ACHN (cell line): Measurements from ENCODE around the gene TOGARAM2.
"Not testable (repeated sequence)": the region's sequence is repeated elsewhere in the genome, so short reads cannot be mapped to it uniquely, and the experiment has no call there.

Experiments used
- DNase-seq: peaks from one replicate; pipeline ENCODE4 v3.0.0-alpha.2; 2015
- in situ Hi-C: cut with HindIII; loops from 2 replicates; pipeline ENCODE4 v1.10.0; 2017; ENCODE audit warnings: low sequenced_read_pairs, low pct_ligation_motif_present, low pct_unique_long_range_greater_than_20kb

The TOGARAM2 gene

GRCh38 chr2:29082804-29083495 is 101.9 kb downstream of the TOGARAM2 start:
- DNase-seq, result no peak
- in situ Hi-C loops, result no loop called here

GRCh38 chr2:29084554-29084953 is 103.5 kb downstream of the TOGARAM2 start:
- DNase-seq, result no peak
- in situ Hi-C loops, result no loop called here

GRCh38 chr2:29090311-29090710 is 109.2 kb downstream of the TOGARAM2 start:
- in situ Hi-C loops, DNase-seq: not testable (repeated sequence)

GRCh38 chr2:29096969-29097368 is 115.9 kb downstream of the TOGARAM2 start:
- in situ Hi-C loops, result no loop called here

GRCh38 chr2:29097569-29097968 is 116.5 kb downstream of the TOGARAM2 start:
- no peak for DNase-seq
- in situ Hi-C loops, result no loop called here

More at GRCh38 chr2:29096969-29097368, 115.9 kb downstream of the TOGARAM2 start:
- DNase-seq, result no peak

GRCh38 chr2:29100564-29100963 is 119.5 kb downstream of the TOGARAM2 start:
- no peak for DNase-seq
- in situ Hi-C loops, result no loop called here
